Neural crest cell (in vitro differentiated cells): ENCODE results near the gene GPR108. TPM values are rescaled to one million over a fixed set of nuclear protein-coding genes. Genes with fewer than 3 reads are reported as not detected.
A peak's percentile ranks its signal among the peaks of the same experiment; 100 is the strongest.

Experiments used
- DNase-seq: peaks from one replicate; pipeline ENCODE4 v3.0.0; 2021; ENCODE audit warnings: low read depth, mixed read lengths, low spot score
- H3K27ac Mint-ChIP-seq: one replicate; pipeline ENCODE4 v1.8.0; 2021; ENCODE audit warnings: mild to moderate bottlenecking, mixed read lengths; ENCODE audit not compliant: unreplicated experiment
- H3K27me3 Mint-ChIP-seq: 2 replicates; pipeline ENCODE4 v1.8.0; 2021; ENCODE audit warnings: low read depth, mild to moderate bottlenecking, mixed read lengths
- H3K36me3 Mint-ChIP-seq: 2 replicates; pipeline ENCODE4 v1.8.0; 2021; ENCODE audit warnings: low read depth, mild to moderate bottlenecking, mixed read lengths
- H3K4me1 Mint-ChIP-seq: 2 replicates; pipeline ENCODE4 v1.8.0; 2021; ENCODE audit warnings: mixed read lengths
- H3K4me3 Mint-ChIP-seq: one replicate; pipeline ENCODE4 v1.8.0; 2021; ENCODE audit warnings: mild to moderate bottlenecking, mixed read lengths
- H3K9me3 Mint-ChIP-seq: 2 replicates; pipeline ENCODE4 v1.8.0; 2021; ENCODE audit warnings: mixed read lengths
- total RNA-seq: library from RNA; stranded (reverse); gene quantifications from 2 replicates; pipeline ENCODE4 v1.2.1, GENCODE V29; 2021
- TF ChIP-seq, protein P1 (sequence below): fragments of 200-600 bp; sonication (generic); conservative IDR thresholded peaks from 2 replicates; pipeline ENCODE4 v1.5.0; 2021; ENCODE audit warnings: antibody characterized with exemption, mild to moderate bottlenecking

The GPR108 gene
- total RNA-seq, 1 donor from 2014 or later: 52.9 TPM

DNA sequence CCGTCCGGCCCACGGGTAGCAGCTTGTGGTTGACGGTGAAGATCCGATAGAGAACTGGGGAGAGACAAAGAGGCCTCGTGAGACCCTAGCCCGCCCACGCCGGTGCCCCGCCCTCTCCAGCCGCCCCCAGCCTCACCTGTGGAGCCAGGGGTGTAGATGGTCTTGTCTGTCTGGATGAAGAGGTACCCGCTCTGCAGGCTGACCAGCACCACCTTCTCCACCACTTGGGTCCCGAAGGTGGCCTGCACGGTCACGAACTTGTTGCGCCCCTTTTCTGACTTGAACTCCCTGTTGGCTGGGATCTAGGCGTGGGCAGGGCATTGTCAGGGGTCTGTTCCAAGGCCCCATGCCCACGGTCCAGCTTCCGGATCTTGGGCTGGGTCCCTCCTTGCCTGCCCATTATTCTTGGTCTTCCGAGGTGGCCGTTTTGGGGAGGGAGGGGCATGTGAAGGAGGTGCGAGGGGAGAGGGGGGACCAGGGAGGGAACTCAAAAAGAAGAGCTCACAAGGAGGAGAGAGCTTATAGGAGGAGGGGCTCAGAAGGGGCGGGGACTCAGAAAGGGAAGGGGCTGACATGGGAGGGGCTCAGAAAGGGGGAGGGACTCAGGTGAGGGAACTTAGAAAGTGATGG is 19.2 kb downstream of the GPR108 start:
- no peaks in the 10 kb centered on the region for H3K36me3 Mint-ChIP-seq
- no peak overlapping the region for H3K4me3 Mint-ChIP-seq
- TF ChIP-seq, protein P1, sequence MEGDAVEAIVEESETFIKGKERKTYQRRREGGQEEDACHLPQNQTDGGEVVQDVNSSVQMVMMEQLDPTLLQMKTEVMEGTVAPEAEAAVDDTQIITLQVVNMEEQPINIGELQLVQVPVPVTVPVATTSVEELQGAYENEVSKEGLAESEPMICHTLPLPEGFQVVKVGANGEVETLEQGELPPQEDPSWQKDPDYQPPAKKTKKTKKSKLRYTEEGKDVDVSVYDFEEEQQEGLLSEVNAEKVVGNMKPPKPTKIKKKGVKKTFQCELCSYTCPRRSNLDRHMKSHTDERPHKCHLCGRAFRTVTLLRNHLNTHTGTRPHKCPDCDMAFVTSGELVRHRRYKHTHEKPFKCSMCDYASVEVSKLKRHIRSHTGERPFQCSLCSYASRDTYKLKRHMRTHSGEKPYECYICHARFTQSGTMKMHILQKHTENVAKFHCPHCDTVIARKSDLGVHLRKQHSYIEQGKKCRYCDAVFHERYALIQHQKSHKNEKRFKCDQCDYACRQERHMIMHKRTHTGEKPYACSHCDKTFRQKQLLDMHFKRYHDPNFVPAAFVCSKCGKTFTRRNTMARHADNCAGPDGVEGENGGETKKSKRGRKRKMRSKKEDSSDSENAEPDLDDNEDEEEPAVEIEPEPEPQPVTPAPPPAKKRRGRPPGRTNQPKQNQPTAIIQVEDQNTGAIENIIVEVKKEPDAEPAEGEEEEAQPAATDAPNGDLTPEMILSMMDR: no peak
- no peak for DNase-seq
- peaks cover 32% of the 10 kb centered on the region for H3K27me3 Mint-ChIP-seq
- no peak overlapping the region for H3K27ac Mint-ChIP-seq
- H3K9me3 Mint-ChIP-seq: peaks cover 5% of the 10 kb centered on the region
- H3K4me1 Mint-ChIP-seq: peaks cover 12% of the 10 kb centered on the region

DNA sequence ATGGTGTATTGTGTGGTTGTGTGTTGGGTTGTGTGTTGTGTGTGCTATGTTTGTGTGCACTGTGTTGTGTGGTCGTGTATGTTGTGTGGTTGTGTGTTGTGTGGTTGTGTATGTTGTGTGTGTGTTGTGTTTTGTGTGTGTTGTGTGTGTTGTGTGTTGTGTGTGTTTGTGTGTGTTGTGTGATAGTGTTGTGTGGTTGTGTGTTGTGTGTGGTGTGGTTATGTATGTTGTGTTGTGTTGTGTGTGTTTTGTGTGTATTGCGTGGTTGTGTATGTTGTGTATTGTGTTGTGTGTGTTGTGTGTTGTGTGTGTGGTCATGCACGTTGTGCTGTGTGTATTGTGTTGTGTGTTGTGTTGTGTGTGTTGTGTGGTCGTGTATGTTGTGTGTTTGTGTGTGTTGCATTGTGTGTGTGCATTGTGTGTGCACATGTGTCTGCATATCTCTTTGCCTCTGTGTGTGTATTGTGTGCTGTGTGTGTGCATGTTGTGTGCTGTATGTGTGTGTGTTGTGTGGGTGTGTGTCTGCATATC is 19.9 kb downstream of the GPR108 start:
- Mint-ChIP-seq H3K27me3 (peaks cover 38% of the 10 kb centered on the region), H3K4me3 (no peak overlapping the region), H3K27ac (peak overlapping the region; percentile 4), H3K9me3 (peaks cover 5% of the 10 kb centered on the region), H3K36me3 (no peaks in the 10 kb centered on the region), H3K4me1 (peaks cover 12% of the 10 kb centered on the region)
- DNase-seq: no peak
- TF ChIP-seq, protein P1: no peak

DNA sequence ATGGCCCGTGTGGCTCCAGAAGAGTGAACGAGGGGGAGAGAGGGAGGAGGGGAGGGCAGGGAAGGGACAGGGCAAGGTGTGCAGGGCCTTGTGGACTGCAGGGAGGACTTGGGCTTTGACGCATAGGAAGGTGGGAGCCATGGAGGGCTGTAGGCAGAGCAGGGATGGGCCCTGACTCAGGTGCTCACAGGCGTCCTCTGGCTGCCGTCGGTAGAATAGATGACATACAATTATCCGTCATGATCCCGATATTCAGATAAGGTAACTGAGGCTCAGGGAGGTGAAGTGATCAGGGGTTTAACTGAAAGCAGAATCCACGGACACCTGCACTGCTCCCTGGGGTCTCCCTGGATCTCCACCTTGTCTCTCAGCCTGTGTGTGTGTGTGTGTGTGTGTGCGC is 20.3 kb downstream of the GPR108 start:
- H3K4me1 Mint-ChIP-seq: peaks cover 12% of the 10 kb centered on the region
- H3K4me3 Mint-ChIP-seq: no peak overlapping the region
- DNase-seq: no peak
- H3K9me3 Mint-ChIP-seq: peaks cover 5% of the 10 kb centered on the region
- no peak overlapping the region for H3K27ac Mint-ChIP-seq
- peaks cover 41% of the 10 kb centered on the region for H3K27me3 Mint-ChIP-seq
- TF ChIP-seq, protein P1: no peak
- H3K36me3 Mint-ChIP-seq: no peaks in the 10 kb centered on the region

DNA sequence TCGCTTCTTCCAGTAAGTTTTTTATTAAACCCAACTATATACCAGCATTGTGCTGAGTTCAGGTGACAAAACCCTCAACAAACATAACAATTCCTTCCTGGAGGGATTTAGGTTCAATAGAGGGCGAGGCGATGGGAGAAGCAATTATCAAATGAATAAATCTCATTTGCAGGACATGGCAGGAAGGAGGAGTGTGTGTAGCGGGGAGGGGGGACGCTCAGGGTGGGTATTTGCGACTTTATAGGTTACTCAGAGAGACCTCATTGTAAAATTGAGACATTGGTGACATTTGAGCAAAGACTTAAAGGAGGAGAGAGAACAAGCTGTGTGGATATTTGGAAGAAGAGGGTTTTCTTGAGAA is 20.8 kb downstream of the GPR108 start:
- Mint-ChIP-seq H3K27ac (no peak overlapping the region), H3K9me3 (peaks cover 5% of the 10 kb centered on the region), H3K4me1 (peaks cover 12% of the 10 kb centered on the region), H3K4me3 (no peak overlapping the region), H3K36me3 (no peaks in the 10 kb centered on the region), H3K27me3 (peaks cover 44% of the 10 kb centered on the region)
- TF ChIP-seq, protein P1: no peak
- DNase-seq: no peak

DNA sequence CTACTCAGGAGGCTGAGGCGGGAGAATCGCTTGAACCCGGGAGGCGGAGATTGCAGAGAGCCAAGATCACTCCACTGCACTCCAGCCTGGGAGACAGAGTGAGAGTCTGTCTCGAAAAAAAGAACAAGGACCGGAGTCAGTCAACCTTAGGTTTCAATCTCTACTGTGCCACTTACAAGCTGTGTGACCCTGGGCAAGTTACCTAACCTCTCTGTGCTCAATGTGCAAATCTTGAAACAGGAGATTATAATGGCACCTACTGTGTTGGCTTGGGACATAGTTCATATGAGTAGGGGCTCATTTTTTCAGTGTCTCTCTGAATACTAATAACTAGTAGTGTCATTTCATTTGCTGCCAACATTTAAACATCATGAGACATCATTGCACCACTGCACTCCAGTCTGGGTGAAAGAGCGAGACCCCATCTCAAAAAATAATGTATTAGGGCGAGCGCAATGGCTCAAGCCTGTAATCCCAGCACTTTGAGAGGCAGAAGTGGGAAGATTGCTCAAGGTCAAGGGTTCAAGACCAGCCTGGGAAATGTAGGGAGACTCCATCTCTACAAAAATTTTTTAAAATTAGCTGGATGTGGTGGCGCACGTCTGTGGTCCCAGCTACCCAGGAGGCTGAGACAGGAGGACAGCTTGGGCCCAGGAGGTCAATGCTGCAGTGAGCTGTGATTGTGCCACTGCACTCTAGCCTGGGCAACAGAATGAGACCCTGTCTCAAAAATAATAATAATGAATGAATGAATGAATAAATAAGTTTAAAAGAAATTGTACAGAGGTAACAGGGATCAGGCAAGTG is 22.4 kb downstream of the GPR108 start:
- Mint-ChIP-seq H3K4me1 (peaks cover 5% of the 10 kb centered on the region), H3K36me3 (no peaks in the 10 kb centered on the region), H3K27me3 (peaks cover 55% of the 10 kb centered on the region), H3K27ac (no peak overlapping the region), H3K4me3 (no peak overlapping the region), H3K9me3 (peaks cover 5% of the 10 kb centered on the region)
- TF ChIP-seq, protein P1: no peak
- DNase-seq: no peak
